Lower leg skin (tissue), 4 donors: Measurements from ENCODE around the gene RET. TPM values are rescaled to one million over a fixed set of nuclear protein-coding genes. Genes with fewer than 3 reads are reported as not detected.

Source experiments
- DNase-seq, 2 donors: peaks; one replicate each; pipeline ENCODE4 v3.0.0-alpha.2; 2019; ENCODE audit warnings: low spot score in 2 of 2
- H3K4me3 ChIP-seq: fragments of 200-600 bp; sonication (generic); 2 replicates; pipeline ENCODE4 v1.5.1; 2017; ENCODE audit warnings: mild to moderate bottlenecking, low read depth; ENCODE audit not compliant: poor library complexity, severe bottlenecking
- POLR2A ChIP-seq, 2 donors: fragments of 450-650 bp; IDR thresholded peaks; one replicate each; pipeline ENCODE4 v1.6.1; 2016 to 2017; ENCODE audit warnings: antibody characterized with exemption in 2 of 2, mild to moderate bottlenecking in 1 of 2, moderate library complexity in 1 of 2
- WGBS, 2 donors: methylation state at CpG; one replicate each; pipeline ENCODE4 v1.1.5; 2018; 5-methylcytosine and 5-hydroxymethylcytosine counted together
- intact Hi-C: fragments of 100-400 bp; cut with DNase I; formaldehyde crosslinking; loops from one replicate; pipeline ENCODE4 v1.15.0; 2023; ENCODE audit warnings: low total_unique reads
- total RNA-seq, 4 donors: library from RNA; depleted of rRNA; stranded (reverse); fragments of >200 nt; gene quantifications; one replicate each; pipeline ENCODE4 v1.1.0, GENCODE V29; 2016
- TF ChIP-seq, protein P1 (sequence below), 3 donors: fragments of 450-650 bp; IDR thresholded peaks; one replicate each; pipeline ENCODE4 v1.5.1; 2016; ENCODE audit warnings: antibody characterized with exemption in 3 of 3, mild to moderate bottlenecking in 3 of 3, moderate library complexity in 2 of 3

RET gene
- total RNA-seq, 4 donors from 2014 or later: 0.04 to 1.3 (median 0.87) TPM

DNA sequence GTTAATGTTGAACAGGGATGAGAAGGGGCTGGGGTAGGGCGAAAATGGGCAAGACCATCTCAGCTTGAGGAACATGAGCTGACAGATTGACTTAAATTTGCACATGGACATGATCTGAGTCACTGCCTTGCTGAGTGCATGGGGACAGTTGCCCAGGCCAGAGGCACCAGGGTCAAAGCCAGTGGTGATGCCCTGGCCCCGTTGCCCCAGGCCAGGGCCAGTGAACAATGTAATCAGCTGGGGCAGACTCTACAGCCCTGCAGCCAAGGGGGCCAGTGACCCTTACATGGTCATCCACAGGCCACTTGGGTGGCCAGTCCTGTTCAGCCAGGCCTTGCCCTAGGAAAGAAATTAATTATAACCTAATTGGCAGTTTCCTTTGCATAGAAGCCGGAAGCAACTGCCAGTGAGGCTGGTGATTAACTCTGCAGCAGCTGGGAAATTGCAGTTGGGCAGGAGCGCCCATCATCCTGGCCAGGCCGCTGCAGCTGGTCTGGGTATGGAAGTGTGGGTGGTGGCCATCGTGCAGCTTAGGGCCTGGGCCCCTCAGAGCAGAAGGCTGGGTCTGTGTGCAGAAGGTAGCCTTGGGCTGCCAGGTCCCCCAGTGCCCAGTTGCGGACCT is 9.6 kb downstream of the RET start:
- TF ChIP-seq, protein P1, sequence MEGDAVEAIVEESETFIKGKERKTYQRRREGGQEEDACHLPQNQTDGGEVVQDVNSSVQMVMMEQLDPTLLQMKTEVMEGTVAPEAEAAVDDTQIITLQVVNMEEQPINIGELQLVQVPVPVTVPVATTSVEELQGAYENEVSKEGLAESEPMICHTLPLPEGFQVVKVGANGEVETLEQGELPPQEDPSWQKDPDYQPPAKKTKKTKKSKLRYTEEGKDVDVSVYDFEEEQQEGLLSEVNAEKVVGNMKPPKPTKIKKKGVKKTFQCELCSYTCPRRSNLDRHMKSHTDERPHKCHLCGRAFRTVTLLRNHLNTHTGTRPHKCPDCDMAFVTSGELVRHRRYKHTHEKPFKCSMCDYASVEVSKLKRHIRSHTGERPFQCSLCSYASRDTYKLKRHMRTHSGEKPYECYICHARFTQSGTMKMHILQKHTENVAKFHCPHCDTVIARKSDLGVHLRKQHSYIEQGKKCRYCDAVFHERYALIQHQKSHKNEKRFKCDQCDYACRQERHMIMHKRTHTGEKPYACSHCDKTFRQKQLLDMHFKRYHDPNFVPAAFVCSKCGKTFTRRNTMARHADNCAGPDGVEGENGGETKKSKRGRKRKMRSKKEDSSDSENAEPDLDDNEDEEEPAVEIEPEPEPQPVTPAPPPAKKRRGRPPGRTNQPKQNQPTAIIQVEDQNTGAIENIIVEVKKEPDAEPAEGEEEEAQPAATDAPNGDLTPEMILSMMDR (IDR thresholded peaks at IDR 0.05): no peak
- no peak for TF ChIP-seq POLR2A (IDR thresholded peaks at IDR 0.05)
- no peak for DNase-seq
- intact Hi-C loops: no loop called here
- WGBS, 2 donors: 77 to 79% methylated on average over 5 to 7 of the region's 7 CpGs
- H3K4me3 ChIP-seq: no peak overlapping the region

DNA sequence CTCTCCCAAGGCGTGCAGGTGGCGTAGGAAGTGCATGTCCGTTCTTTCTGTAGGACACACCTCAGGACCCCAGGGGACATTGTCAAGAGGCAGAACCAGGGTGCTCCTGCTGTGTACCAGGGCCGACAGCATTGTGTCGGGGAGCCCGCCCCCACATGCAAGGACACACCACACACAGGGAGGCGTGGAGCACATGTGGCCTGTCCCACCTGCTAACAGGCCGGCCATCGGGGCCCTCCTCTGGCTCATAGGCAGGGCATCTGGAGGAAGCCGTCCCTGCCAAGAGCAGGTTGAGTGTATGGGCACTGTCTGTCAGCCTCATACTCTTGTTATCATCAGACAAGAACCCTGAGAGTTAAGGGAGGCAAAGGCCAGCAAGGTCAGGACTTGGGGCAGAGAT is 12.7 kb downstream of the RET start:
- no peak for DNase-seq

DNA sequence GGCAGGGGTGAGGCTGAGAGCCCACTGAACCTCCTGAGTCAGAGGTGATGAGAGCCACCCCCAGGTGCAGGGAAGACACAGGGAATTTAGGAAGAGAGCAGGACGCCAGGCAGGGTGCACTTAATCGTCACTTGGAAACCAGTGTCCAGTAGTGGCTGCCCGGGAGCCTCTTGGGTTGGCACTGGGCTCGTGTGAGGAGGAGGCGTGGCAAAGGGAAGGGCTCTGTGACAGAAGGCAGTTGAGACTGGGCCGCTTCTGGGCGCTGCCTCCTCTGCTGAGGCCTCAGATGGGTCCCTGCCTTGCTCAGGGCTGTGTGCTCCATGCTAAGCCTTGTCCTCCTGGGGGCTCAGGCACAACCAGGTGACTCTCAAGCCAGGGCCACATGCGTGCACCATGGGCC is 13.3 kb downstream of the RET start:
- intact Hi-C loops: no loop called here
- H3K4me3 ChIP-seq: no peak overlapping the region
- 74 to 76% methylated on average over 7 to 8 of the region's 8 CpGs for WGBS, 2 donors
- DNase-seq: no peak
- TF ChIP-seq POLR2A (IDR thresholded peaks at IDR 0.05): no peak
- TF ChIP-seq, protein P1 (IDR thresholded peaks at IDR 0.05): no peak

More for the DNA sequence above, 12.7 kb downstream of the RET start:
- intact Hi-C loops: no loop called here
- no peak overlapping the region for H3K4me3 ChIP-seq
- 90 to 91% methylated on average over 7 to 10 of the region's 10 CpGs for WGBS, 2 donors
- TF ChIP-seq, protein P1 (IDR thresholded peaks at IDR 0.05): no peak
- TF ChIP-seq POLR2A (IDR thresholded peaks at IDR 0.05): no peak

DNA sequence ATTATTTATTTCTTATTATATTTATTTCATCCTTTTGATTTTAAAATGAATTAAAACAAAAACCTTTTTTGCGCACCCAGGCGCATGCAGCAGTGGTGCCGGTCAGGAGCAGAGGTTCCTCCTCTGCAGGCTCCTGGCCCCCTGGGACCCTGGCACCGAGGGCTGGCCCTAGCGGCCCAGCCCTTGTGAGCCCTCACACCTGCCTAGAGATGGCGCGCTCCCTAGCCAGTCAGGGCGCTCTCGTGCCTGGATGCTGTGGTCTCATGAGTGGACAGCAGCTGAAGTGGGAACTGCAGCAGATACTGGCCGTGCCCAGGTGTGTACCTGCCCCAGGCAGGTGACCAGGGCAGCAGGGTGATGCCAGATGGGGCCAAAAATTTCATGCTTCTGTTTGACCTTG is 13.8 kb downstream of the RET start:
- DNase-seq: no peak
- WGBS, 2 donors: 85 to 88% methylated on average over 6 to 10 of the region's 10 CpGs
- TF ChIP-seq, protein P1 (IDR thresholded peaks at IDR 0.05): no peak
- no peak for TF ChIP-seq POLR2A (IDR thresholded peaks at IDR 0.05)
- H3K4me3 ChIP-seq: no peak overlapping the region
- intact Hi-C loops: no loop called here

DNA sequence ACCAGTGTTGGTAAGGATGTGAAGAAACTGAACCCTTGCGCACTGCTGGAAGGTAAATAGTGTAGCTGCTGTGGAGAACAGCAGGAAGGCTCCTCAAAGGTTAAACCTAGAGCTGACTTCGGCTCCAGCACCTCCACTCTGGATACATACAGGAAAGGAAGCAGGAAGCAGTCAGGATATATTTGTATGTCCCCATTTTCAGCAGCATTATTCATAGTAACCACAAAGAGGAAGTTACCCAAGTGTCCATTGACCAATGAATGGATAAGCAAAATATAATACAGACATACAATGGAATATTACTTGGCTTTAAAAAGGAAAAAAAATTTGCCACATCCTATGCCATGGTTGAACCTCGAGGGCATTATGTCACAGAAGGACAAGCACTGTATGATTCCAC is 15.0 kb downstream of the RET start:
- intact Hi-C loops: no loop called here
- DNase-seq: no peak
- WGBS, 2 donors: 64 to 66% methylated on average over 3 of the region's 3 CpGs
- TF ChIP-seq, protein P1 (IDR thresholded peaks at IDR 0.05): no peak
- TF ChIP-seq POLR2A (IDR thresholded peaks at IDR 0.05): no peak
- H3K4me3 ChIP-seq: no peak overlapping the region
